GM19023 (cell line): ENCODE data around the gene SACM1L.
"Not testable (repeated sequence)": the region's sequence is repeated elsewhere in the genome, so short reads cannot be mapped to it uniquely, and the experiment has no call there.

ENCODE experiments used
- ATAC-seq: cut with Tn5 transposase; IDR thresholded peaks from one replicate; pipeline ENCODE4 v1.9.1; 2021; ENCODE audit warnings: mild to moderate bottlenecking, moderate library complexity; ENCODE audit not compliant: unreplicated experiment

SACM1L gene

DNA sequence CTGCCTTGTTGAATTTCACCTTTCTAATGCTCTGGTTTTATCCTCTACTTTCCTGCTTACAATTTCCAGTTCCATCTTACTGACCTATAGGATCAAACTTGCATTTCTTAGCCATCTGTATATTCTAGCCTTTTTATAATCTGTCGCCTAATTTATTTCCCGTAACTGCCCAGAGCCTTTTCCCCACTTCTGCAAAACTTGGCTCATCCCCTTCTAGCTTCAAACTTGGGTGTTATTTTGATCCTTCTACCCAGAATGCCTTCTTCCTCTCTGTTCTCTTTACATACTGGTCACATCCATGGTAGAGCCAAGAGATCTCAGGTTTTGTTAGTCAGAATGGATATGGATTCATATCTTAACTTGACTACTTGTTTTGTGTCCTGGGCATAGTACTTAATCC, 2.6 kb downstream of the SACM1L start:
- no peak for ATAC-seq

- ATAC-seq = no peak
Measured at GRCh38 chr3:45692866-45693265, 3.7 kb downstream of the SACM1L start.

- no peak for ATAC-seq
Measured at GRCh38 chr3:45693941-45694521, 4.8 kb downstream of the SACM1L start.

- not testable (repeated sequence) for ATAC-seq
Measured at GRCh38 chr3:45695166-45695565, 6.0 kb downstream of the SACM1L start.

DNA sequence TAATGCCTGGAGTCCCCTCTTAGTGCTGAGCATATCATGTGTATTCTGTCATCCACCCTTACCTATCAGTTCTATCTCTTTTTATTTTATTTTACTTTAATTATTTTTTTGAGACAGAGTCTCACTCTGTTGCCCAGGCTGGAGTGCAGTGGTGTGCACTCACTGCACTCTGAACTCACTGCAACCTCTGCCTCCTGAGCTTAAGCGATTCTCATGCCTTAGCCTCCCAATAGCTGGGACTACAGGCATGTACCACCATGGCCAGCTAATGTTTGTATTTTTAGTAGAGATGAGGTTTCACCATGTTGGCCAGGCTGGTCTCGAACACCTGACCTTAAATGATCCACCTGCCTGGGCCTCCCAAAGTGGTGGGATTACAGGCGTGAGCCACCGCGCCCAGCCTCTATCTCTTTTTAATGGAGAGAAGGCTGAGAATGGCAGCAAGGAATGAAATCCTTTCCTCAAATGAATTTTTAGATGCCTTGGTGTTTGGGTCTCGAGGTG, 11.4 kb downstream of the SACM1L start:
- ATAC-seq = no peak

GRCh38 chr3:45701172-45701867, 12.1 kb downstream of the SACM1L start:
- no peak for ATAC-seq

GRCh38 chr3:45704301-45704943, 15.2 kb downstream of the SACM1L start:
- ATAC-seq = no peak

GRCh38 chr3:45705839-45706808, 16.9 kb downstream of the SACM1L start:
- ATAC-seq = no peak

DNA sequence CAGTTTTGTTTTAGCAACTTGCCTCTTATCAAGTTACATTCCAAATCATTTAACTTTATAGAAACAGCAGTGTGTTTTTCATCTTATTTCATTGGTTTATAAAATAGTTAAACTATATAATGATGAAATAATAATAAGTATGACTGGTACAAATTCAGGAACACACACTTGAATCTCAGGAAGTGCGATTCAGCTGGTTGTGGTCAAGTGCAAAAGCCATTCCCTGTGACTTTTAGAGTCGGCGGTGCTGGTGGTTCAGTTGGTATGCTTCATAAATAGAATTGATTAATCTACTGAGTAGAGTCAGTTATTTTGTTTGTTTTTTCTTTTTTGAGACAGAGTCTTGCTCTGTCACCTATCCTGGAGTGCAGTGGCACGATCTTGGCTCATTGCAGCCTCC, 22.7 kb downstream of the SACM1L start:
- no peak for ATAC-seq

GRCh38 chr3:45712434-45713110, 23.4 kb downstream of the SACM1L start:
- ATAC-seq = no peak

- ATAC-seq = no peak
Measured at GRCh38 chr3:45715945-45716344, 26.7 kb downstream of the SACM1L start.

DNA sequence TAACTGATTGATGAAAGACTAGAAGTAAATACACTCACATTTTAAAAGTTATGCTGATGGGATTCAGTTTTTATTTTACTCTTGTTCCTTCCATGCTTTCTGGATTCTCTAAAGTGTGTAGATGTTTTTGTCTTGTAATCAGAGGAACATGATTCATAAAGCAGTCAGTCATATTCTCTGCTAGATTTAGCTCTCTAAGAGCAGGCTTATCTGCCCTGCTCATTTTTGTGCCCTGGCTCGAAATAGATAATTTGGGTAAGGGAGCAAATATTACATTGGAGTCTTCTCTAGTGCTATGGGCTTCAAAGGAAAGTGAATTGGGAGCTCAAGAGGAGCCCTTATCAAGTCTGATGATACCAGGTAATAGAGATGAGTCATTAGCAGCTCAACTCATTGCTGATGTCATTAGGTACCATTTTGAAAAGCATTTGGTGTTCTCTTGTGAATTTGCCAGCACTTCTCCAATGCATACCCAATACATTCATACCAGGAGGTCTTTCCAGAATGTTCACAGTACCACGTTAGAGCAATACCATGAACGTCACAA, 27.7 kb downstream of the SACM1L start:
- ATAC-seq = no peak

- ATAC-seq = no peak
Measured at GRCh38 chr3:45719655-45720487, 30.7 kb downstream of the SACM1L start.

DNA sequence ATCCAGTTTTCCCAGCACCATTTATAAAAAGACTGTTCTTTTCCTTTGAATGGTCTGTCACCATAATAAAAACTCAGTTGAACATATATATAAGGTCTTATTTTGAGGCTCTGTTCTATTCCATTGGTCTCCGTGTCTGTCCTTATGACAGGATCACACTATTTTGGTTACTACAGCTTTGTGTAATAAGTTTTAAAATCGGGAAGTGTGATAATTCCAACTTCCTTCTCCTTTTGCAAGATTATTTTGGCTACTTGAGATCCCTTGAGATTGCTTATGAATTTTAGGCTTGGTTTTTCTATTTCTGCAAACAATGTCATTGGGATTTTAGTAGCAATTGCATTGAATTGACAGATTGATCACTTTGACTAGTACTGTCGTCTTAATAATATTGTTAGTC, 35.7 kb downstream of the SACM1L start:
- ATAC-seq = no peak

DNA sequence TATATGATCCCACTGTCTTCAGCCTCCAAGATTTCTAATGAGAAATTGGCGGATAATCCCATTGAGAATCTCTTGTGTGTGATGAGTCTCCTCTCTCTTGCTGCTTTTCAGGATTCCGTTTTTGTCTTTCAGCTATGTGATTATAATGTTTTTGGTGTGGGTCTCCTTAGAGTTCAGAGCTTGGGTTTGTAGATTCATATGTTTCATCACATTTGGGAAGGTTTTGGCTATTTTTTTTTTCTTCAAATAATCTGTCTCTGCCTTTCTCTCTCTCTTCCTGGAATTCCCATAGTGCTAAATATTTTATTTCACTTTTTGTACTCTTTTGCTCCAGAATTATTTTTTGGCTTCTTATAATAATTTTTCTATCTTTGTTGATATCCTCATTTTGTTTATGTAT, 40.4 kb downstream of the SACM1L start:
- no peak for ATAC-seq

DNA sequence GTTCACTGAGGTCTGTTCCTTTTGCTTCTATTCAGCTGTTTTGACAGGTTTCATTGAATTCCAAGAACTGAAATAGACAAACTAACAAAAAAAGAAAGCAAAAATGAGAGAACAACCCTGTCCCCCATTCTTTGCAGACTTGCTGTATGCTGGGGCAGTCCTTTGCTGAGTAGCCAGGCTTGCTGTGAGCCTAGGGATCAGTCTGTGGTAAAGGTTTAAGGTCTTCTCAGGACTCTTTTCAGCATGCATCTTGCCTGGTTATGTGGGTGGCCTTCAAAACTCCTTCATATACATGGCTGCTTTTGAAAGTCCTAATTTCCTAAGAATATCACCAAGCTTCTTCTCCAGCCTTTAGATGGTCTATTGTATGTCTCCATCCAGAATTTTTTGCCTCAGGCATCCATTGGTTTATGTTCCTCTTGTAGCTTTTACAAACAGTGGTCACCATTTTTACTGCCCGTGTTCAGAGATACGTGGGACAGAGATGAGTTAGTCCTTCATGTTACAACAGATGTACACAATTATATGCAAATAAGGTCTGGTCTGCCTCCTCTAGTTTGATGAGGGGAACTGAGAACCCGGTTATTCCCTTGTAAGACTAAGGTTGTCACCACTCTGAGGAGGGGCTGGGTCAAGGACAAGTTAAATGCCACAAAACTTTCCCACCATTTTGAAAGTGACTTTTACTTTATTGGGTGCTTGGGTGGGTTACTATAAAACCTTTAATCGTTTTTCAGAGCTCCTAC, 41.4 kb downstream of the SACM1L start:
- no peak for ATAC-seq

DNA sequence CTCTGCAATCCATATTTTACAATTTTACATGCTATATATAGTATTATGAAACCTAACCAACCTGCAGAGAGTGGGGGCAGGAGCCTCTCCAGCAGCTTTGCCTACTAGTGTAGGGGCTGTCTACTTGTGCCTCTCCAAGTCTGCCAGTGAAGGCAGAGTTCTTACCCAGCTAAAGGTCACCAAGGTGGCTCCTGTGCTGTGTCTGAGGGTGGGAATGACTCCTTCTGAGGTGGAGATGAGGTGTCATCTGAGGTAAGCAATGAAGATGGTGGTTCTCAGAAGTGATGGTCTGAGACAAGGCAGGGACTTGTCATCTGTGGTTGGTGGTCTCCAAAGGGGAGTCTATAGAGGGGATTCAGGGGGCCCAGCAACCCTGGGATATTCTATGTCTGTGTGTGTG, 47.5 kb downstream of the SACM1L start:
- ATAC-seq = no peak

DNA sequence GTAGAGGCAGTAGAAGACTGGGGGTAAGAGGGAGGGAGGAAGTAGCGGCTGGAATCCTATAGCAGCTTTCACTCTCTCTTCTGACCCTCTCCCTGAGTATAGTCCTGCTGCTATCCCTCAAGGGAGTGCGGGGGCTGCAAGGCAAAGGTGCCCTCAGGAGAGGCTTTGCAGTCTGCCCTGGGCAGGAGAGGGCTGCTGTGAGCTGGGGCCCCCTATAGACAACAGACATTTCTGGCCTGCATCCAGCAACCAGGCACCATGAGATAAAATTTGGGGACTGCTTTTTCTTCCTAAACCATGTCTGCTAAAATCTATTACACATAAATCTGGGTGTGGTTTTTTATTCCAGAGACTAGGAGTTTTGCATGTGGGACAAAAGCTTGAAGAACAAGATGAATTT, 48.0 kb downstream of the SACM1L start:
- ATAC-seq = no peak

GRCh38 chr3:45739991-45740390, 50.8 kb downstream of the SACM1L start:
- no peak for ATAC-seq
